ENCODE measurements around the gene FLRT2.

FLRT2 gene

GRCh38 chr14:85530626-85531025 is 682 bp downstream of the FLRT2 start:
- TF ChIP-seq CTCF (conservative IDR thresholded peaks at IDR 0.05; ENCODE audit: low read depth, low read length) = no peak

DNA sequence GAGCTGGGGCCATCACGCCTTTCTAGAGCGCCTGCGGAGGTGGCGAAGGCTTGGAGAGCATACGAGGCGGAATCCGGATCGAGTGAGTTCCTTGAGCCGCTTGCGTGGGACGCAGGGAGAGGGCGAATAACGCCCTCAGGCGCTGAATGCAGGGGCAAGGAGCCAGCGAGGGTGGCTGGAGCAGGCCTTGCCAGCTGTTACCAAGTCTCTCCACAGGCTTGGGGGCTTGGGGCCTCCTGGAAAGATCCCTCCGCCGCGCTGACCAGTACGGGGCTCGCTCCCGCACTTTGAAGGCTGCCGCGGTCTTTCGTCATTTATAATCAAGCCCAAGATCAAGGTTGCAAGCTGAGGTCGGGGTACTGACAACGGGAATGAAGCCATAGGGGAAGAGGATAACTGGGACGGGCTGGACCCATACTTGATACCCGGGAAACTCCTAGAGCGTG is 1.2 kb downstream of the FLRT2 start:
- no peak for DNase-seq (ENCODE audit: low read depth)
- peak; percentile 9 for TF ChIP-seq CTCF (conservative IDR thresholded peaks at IDR 0.05; ENCODE audit: low read depth, low read length)
- H3K4me3 ChIP-seq (ENCODE audit: low read length) = peak overlapping the region; percentile 99

More at GRCh38 chr14:85530626-85531025, 682 bp downstream of the FLRT2 start:
- no peak for DNase-seq (ENCODE audit: low read depth)
- H3K4me3 ChIP-seq (ENCODE audit: low read length) = peak overlapping the region; percentile 99

GRCh38 chr14:85531587-85532373 is 1.8 kb downstream of the FLRT2 start:
- no peak for DNase-seq (ENCODE audit: low read depth)
- peak; percentile 50 for TF ChIP-seq CTCF (conservative IDR thresholded peaks at IDR 0.05; ENCODE audit: low read depth, low read length)
- peak overlapping the region; percentile 99 for H3K4me3 ChIP-seq (ENCODE audit: low read length)

GRCh38 chr14:85532374-85533022 is 2.6 kb downstream of the FLRT2 start:
- no peak for TF ChIP-seq CTCF (conservative IDR thresholded peaks at IDR 0.05; ENCODE audit: low read depth, low read length)
- no peak for DNase-seq (ENCODE audit: low read depth)
- peak overlapping the region; percentile 99 for H3K4me3 ChIP-seq (ENCODE audit: low read length)

GRCh38 chr14:85533023-85533860 is 3.3 kb downstream of the FLRT2 start:
- H3K4me3 ChIP-seq (ENCODE audit: low read length) = peak overlapping the region; percentile 99
- DNase-seq (ENCODE audit: low read depth) = no peak
- no peak for TF ChIP-seq CTCF (conservative IDR thresholded peaks at IDR 0.05; ENCODE audit: low read depth, low read length)

- no peak for DNase-seq (ENCODE audit: low read depth)
- peak; percentile 1 for TF ChIP-seq CTCF (conservative IDR thresholded peaks at IDR 0.05; ENCODE audit: low read depth, low read length)
- H3K4me3 ChIP-seq (ENCODE audit: low read length) = peak overlapping the region; percentile 99
These were observed 3.9 kb downstream of the FLRT2 start for GRCh38 chr14:85533861-85534291.

Data from retinal pigment epithelial cell (primary cell).